ENCODE data around the gene ATN1. TPM values are rescaled to one million over a fixed set of nuclear protein-coding genes. Genes with fewer than 3 reads are reported as not detected.

Gene ATN1
- total and polyA plus RNA-seq, 9 of the 15 experiments (the other 6 are each of a cell fraction or from before 2014, with no cell fraction given) = 0.15 to 49.8 (median 2.7) TPM

DNA sequence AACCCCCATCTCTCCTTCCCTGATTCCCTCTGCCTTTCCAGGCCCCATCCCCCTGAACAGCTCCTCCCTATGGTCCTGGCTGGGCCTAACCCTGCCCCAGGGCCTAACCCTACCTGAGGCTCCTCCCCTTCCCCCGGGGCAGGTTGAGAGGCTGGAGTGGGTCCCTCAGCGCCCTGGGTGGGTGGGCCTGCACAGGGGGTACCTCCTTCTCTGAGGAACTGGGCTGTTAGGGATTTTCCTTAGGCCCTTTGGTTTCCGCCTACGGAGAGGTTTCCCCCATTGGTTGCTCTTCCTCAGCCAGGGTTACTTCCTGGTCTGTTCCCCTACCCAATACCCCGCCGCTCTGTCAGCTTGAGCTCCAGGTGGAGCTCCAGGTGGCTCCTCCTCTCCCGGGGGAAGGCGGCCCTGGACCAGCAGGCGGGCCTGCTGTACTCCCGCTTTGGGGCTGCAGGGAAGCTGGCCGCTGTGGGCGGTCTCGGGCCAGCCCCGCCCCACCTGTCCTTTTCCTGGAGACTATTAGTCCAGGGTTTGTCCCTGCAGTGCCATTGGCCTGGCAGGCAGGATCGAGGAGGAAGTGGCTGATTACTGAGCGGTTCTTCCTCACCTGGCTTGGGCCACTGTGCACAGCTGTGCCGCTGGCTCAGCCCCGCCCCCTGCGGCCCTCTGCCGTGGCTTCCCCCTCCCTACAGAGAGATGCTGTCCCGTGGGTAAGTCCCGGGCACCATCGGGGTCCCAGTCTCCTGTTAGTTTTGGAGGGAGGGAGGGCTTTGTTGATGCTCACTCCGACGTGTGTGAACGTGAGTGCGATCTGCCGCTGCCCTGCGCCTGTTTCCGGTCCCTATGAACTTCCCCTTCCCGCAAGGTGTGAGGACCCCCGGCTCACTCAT, 18.5 kb downstream of the ATN1 start:
- H3K4me2 ChIP-seq (ENCODE audit: insufficient read depth, low read length) = peak overlapping the region; percentile 94
- H3K9me1 ChIP-seq (ENCODE audit: control insufficient read depth, insufficient read depth, low read length) = no peaks in the 10 kb centered on the region
- ChIA-PET POLR2A (interaction anchor here (0.5 to 6.3 kb wide), 13 partner anchors 13 to 301 kb away, joined by 3 to 98 read pairs (median 4); partner anchors contain the start of gene ATN1), CTCF (ENCODE audit: low intra/inter-chr PET ratio) (interaction anchor here (1.2 kb wide), 1 partner anchor 19 kb away, joined by 4 read pairs; no protein-coding TSS in a partner anchor)
- peaks cover 13% of the 10 kb centered on the region for H3K79me2 ChIP-seq (ENCODE audit: control insufficient read depth, insufficient read depth, low read length)
- intact Hi-C loops (cut with micrococcal nuclease) (loop anchor here (1.0 kb wide), 1 partner anchor 14 kb away; no protein-coding TSS in a partner anchor), in situ Hi-C loops (cut with MboI) (no loop called here)
- WGBS (ENCODE audit: insufficient coverage, low coverage, missing lambda C conversion rate) = 9% methylated on average over 6 of the region's 32 CpGs
- no peaks in the 10 kb centered on the region for H3K27me3 ChIP-seq (ENCODE audit: control insufficient read depth in 2 of 2, insufficient read depth in 2 of 2, low read length in 2 of 2)
- FAIRE-seq (peak; percentile 88), DNase-seq (ENCODE audit: extremely low read depth in 1 of 4, low spot score in 3 of 4) (peak; percentile 62 to 87 (median 73)), ATAC-seq (peak; percentile 65)
- peaks cover 13 to 54% of the 10 kb centered on the region in 2 experiments for H3K4me1 ChIP-seq (replicated peaks in 1 of 2; ENCODE audit: control insufficient read depth in 2 of 2, insufficient read depth in 2 of 2, low read length in 2 of 2)
- peak overlapping the region; percentile 16 to 87; a peak in 3 of 4 replicates for H3K9ac ChIP-seq (ENCODE audit: insufficient read depth in 1 of 2, low read depth in 2 of 2, low read length in 2 of 2)
- H3K36me3 ChIP-seq (ENCODE audit: control insufficient read depth, insufficient read depth, low read length) = peaks cover 10% of the 10 kb centered on the region; the same call in 1 of the 3 replicates
- no peaks in the 10 kb centered on the region for H4K20me1 ChIP-seq (replicated peaks; ENCODE audit: control insufficient read depth, insufficient read depth, low read length)
- peak overlapping the region; percentile 35 for H2AFZ ChIP-seq (ENCODE audit: low read depth, low read length)
- no TSS peak for BruUV-seq (replicated peaks)
- H3K9me3 ChIP-seq (replicated peaks; ENCODE audit: control insufficient read depth, insufficient read depth, low read depth, low read length) = no peaks in the 10 kb centered on the region
- peak overlapping the region; percentile 50; the same call in 2 of the 3 replicates for H3K27ac ChIP-seq (ENCODE audit: extremely low read depth, low read depth, low read length)
- peak overlapping the region; percentile 13; the same call in 1 of the 2 replicates for H3K4me3 ChIP-seq
- TF ChIP-seq, protein P1, sequence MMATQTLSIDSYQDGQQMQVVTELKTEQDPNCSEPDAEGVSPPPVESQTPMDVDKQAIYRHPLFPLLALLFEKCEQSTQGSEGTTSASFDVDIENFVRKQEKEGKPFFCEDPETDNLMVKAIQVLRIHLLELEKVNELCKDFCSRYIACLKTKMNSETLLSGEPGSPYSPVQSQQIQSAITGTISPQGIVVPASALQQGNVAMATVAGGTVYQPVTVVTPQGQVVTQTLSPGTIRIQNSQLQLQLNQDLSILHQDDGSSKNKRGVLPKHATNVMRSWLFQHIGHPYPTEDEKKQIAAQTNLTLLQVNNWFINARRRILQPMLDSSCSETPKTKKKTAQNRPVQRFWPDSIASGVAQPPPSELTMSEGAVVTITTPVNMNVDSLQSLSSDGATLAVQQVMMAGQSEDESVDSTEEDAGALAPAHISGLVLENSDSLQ (IDR thresholded peaks at IDR 0.05) = peak; percentile 32
- 0 out of 2 replicates have a peak, but pooled peaks have one; percentile 21 for TF ChIP-seq CBFA2T2 (conservative IDR thresholded peaks at IDR 0.05)
- TF ChIP-seq MXI1 (IDR thresholded peaks at IDR 0.05; ENCODE audit: low read depth, low read length) = 0 out of 2 replicates have a peak, but pooled peaks have one; percentile 16
- peak; percentile 7 for TF ChIP-seq DACH1 (IDR thresholded peaks at IDR 0.05; ENCODE audit: partially characterized antibody)
- TF ChIP-seq CBFA2T3 (IDR thresholded peaks at IDR 0.05) = peak; percentile 24; the same call in 1 of the 2 replicates
- no peak for TF ChIP-seq ETV1 (tag; conservative IDR thresholded peaks at IDR 0.05; ENCODE audit: low read depth)
- TF ChIP-seq POLR2G (IDR thresholded peaks at IDR 0.05; ENCODE audit: low read depth, low read length) = peak; percentile 68
- TF ChIP-seq, protein P2, sequence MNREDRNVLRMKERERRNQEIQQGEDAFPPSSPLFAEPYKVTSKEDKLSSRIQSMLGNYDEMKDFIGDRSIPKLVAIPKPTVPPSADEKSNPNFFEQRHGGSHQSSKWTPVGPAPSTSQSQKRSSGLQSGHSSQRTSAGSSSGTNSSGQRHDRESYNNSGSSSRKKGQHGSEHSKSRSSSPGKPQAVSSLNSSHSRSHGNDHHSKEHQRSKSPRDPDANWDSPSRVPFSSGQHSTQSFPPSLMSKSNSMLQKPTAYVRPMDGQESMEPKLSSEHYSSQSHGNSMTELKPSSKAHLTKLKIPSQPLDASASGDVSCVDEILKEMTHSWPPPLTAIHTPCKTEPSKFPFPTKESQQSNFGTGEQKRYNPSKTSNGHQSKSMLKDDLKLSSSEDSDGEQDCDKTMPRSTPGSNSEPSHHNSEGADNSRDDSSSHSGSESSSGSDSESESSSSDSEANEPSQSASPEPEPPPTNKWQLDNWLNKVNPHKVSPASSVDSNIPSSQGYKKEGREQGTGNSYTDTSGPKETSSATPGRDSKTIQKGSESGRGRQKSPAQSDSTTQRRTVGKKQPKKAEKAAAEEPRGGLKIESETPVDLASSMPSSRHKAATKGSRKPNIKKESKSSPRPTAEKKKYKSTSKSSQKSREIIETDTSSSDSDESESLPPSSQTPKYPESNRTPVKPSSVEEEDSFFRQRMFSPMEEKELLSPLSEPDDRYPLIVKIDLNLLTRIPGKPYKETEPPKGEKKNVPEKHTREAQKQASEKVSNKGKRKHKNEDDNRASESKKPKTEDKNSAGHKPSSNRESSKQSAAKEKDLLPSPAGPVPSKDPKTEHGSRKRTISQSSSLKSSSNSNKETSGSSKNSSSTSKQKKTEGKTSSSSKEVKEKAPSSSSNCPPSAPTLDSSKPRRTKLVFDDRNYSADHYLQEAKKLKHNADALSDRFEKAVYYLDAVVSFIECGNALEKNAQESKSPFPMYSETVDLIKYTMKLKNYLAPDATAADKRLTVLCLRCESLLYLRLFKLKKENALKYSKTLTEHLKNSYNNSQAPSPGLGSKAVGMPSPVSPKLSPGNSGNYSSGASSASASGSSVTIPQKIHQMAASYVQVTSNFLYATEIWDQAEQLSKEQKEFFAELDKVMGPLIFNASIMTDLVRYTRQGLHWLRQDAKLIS (CRISPR knock-in tag; IDR thresholded peaks at IDR 0.05) = no peak
- TF ChIP-seq ATF1 (CRISPR knock-in tag; IDR thresholded peaks at IDR 0.05) = no peak
- TF ChIP-seq ATF1 (tag; IDR thresholded peaks at IDR 0.05) = no peak
- TF ChIP-seq PHF8 (IDR thresholded peaks at IDR 0.05; ENCODE audit: borderline replicate concordance, low read length) = peak; percentile 40; the same call in 1 of the 2 replicates
- peak in 1 of 2 experiments; percentile 11; a peak in 1 of 4 replicates for TF ChIP-seq SIN3A (IDR thresholded peaks at IDR 0.05; ENCODE audit: borderline replicate concordance in 2 of 2, control insufficient read depth in 1 of 2, low read depth in 2 of 2, low read length in 2 of 2)
- TF ChIP-seq, protein P3, sequence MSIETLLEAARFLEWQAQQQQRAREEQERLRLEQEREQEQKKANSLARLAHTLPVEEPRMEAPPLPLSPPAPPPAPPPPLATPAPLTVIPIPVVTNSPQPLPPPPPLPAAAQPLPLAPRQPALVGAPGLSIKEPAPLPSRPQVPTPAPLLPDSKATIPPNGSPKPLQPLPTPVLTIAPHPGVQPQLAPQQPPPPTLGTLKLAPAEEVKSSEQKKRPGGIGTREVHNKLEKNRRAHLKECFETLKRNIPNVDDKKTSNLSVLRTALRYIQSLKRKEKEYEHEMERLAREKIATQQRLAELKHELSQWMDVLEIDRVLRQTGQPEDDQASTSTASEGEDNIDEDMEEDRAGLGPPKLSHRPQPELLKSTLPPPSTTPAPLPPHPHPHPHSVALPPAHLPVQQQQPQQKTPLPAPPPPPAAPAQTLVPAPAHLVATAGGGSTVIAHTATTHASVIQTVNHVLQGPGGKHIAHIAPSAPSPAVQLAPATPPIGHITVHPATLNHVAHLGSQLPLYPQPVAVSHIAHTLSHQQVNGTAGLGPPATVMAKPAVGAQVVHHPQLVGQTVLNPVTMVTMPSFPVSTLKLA (conservative IDR thresholded peaks at IDR 0.05) = peak in 1 of 2 experiments; percentile 21; a peak in 1 of 4 replicates

Data from K562 (cell line).